ENCODE measurements around the gene MPPE1.

DNA sequence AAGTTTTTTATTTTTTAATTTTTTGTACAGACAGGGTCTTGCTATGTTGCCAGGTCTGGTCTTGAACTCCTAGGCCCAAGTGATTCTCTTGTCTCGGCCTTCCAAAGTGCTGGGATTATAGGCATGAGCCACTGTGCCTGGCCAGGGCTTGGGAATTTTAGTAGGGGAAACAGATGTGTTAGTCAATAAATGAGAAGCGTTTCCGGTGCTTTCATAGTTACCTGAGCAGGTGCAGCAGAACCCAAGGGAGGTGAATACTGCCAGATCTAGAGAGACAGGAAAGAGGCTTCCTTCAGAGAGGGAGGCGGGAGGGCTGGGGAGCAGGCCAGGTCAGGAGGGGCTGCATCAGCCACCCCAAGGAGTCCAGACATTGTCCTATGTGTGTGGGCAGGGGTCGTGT is 42.7 kb upstream of the MPPE1 start:
- TF ChIP-seq CREB5 (CRISPR knock-in tag; IDR thresholded peaks at IDR 0.05; ENCODE audit: low read depth): no peak
- no peak for TF ChIP-seq ZNF8 (CRISPR knock-in tag; IDR thresholded peaks at IDR 0.05)
- TF ChIP-seq ZNF565 (CRISPR knock-in tag; conservative IDR thresholded peaks at IDR 0.05; ENCODE audit: low read depth): no peak
